Stimulated activated CD8-positive, alpha-beta memory T cell treated with anti-CD3 and anti-CD28 coated beads, Interleukin-7, amount 100 ng/mL, for 24 hours (primary cell): Measurements from ENCODE around the gene SEC24C.
A peak's percentile ranks its signal among the peaks of the same experiment; 100 is the strongest.
"Not testable (repeated sequence)": the region's sequence is repeated elsewhere in the genome, so short reads cannot be mapped to it uniquely, and the experiment has no call there.

ENCODE experiments used
- DNase-seq: peaks from one replicate; pipeline ENCODE4 v3.0.0-alpha.2; 2020; ENCODE audit warnings: low read depth

SEC24C gene

GRCh38 chr10:73743905-73744663 lies at the start of gene SEC24C:
Gene SEC24C (plus strand): TSS chr10:73744372. CDS start chr10:73746833, 2,461 bp downstream.
- DNase-seq, result peak; percentile 90

- not testable (repeated sequence) for DNase-seq
Observed at GRCh38 chr10:73695302-73695701, 48.9 kb upstream of the SEC24C start.

GRCh38 chr10:73697675-73698159 lies 46.5 kb upstream of the SEC24C start, which contains the start of gene AGAP5:
Gene AGAP5 (minus strand): TSS chr10:73698109. CDS start chr10:73697755, 354 bp downstream.
- DNase-seq, result not testable (repeated sequence)

- not testable (repeated sequence) for DNase-seq
Observed at GRCh38 chr10:73698819-73699218, 45.4 kb upstream of the SEC24C start.

GRCh38 chr10:73703924-73704323 lies 40.2 kb upstream of the SEC24C start:
- not testable (repeated sequence) for DNase-seq

- not testable (repeated sequence) for DNase-seq
Observed at GRCh38 chr10:73705506-73706072, 38.6 kb upstream of the SEC24C start.

GRCh38 chr10:73706488-73706887 lies 37.7 kb upstream of the SEC24C start:
- DNase-seq, result not testable (repeated sequence)

GRCh38 chr10:73707628-73708027 lies 36.5 kb upstream of the SEC24C start:
- DNase-seq, result not testable (repeated sequence)

GRCh38 chr10:73708122-73708521 lies 36.0 kb upstream of the SEC24C start:
- DNase-seq, result not testable (repeated sequence)

- not testable (repeated sequence) for DNase-seq
Observed at GRCh38 chr10:73711683-73712082, 32.5 kb upstream of the SEC24C start.

GRCh38 chr10:73713912-73714311 lies 30.3 kb upstream of the SEC24C start:
- DNase-seq, result not testable (repeated sequence)

- DNase-seq, result not testable (repeated sequence)
Observed at GRCh38 chr10:73714483-73714882, 29.7 kb upstream of the SEC24C start.

- not testable (repeated sequence) for DNase-seq
Observed at GRCh38 chr10:73715179-73716156, 28.7 kb upstream of the SEC24C start.

GRCh38 chr10:73716251-73716650 lies 27.9 kb upstream of the SEC24C start:
- DNase-seq, result no peak

- DNase-seq, result no peak
Observed at GRCh38 chr10:73717556-73717955, 26.6 kb upstream of the SEC24C start.

- DNase-seq, result not testable (repeated sequence)
Observed at GRCh38 chr10:73720561-73720960, 23.6 kb upstream of the SEC24C start.

GRCh38 chr10:73723516-73723915 lies 20.7 kb upstream of the SEC24C start:
- DNase-seq, result no peak

GRCh38 chr10:73729781-73730152 lies 14.4 kb upstream of the SEC24C start:
- DNase-seq, result not testable (repeated sequence)

GRCh38 chr10:73730153-73730906 lies 13.8 kb upstream of the SEC24C start:
- DNase-seq, result peak; percentile 87

GRCh38 chr10:73731588-73732375 lies 12.4 kb upstream of the SEC24C start:
- DNase-seq, result no peak
